GM06990 (cell line): ENCODE measurements around the gene SLN.

Experiments used
- DNase-seq: peaks from one replicate; pipeline ENCODE4 v3.0.0-alpha.2; 2011; ENCODE audit not compliant: insufficient read length; ENCODE audit errors: extremely low read depth
- H3K27me3 ChIP-seq: replicated peaks from 2 replicates; pipeline ENCODE4 v1.6.0; 2011; ENCODE audit warnings: low read length; ENCODE audit not compliant: control insufficient read depth, insufficient read depth
- H3K36me3 ChIP-seq: 2 replicates; pipeline ENCODE4 v1.5.1; 2011; ENCODE audit warnings: low read length; ENCODE audit not compliant: control insufficient read depth, insufficient read depth
- H3K4me3 ChIP-seq: replicated peaks from 2 replicates; pipeline ENCODE4 v1.5.1; 2011; ENCODE audit warnings: low read depth, mild to moderate bottlenecking, control low read depth, low read length
- TF ChIP-seq, protein P1 (sequence below): IDR thresholded peaks from 2 replicates; pipeline ENCODE4 v1.5.1; 2011; ENCODE audit warnings: low read length, control low read depth, mild to moderate bottlenecking, inconsistent platforms; ENCODE audit not compliant: insufficient read depth, poor library complexity, severe bottlenecking

Gene SLN

DNA sequence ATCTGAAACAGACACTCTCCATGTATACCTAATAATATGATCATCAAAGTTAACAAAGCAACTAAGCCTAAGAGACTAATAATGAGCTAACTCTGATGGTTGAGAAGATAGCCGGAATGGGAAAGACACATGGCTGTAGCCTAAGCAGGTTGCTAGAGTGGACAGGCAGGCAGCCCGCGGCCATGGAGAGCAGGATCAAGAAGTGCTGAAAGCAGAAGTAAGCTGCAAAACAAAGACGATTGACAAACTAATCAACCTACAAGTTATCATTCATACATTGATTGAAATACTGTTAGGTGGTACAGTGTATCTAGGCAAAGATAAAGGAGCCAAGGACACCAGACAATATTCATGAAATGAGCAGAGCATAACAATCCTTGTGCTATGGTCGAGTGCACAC is 29.3 kb downstream of the SLN start:
- TF ChIP-seq, protein P1, sequence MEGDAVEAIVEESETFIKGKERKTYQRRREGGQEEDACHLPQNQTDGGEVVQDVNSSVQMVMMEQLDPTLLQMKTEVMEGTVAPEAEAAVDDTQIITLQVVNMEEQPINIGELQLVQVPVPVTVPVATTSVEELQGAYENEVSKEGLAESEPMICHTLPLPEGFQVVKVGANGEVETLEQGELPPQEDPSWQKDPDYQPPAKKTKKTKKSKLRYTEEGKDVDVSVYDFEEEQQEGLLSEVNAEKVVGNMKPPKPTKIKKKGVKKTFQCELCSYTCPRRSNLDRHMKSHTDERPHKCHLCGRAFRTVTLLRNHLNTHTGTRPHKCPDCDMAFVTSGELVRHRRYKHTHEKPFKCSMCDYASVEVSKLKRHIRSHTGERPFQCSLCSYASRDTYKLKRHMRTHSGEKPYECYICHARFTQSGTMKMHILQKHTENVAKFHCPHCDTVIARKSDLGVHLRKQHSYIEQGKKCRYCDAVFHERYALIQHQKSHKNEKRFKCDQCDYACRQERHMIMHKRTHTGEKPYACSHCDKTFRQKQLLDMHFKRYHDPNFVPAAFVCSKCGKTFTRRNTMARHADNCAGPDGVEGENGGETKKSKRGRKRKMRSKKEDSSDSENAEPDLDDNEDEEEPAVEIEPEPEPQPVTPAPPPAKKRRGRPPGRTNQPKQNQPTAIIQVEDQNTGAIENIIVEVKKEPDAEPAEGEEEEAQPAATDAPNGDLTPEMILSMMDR = no peak
- H3K4me3 ChIP-seq = no peak overlapping the region

DNA sequence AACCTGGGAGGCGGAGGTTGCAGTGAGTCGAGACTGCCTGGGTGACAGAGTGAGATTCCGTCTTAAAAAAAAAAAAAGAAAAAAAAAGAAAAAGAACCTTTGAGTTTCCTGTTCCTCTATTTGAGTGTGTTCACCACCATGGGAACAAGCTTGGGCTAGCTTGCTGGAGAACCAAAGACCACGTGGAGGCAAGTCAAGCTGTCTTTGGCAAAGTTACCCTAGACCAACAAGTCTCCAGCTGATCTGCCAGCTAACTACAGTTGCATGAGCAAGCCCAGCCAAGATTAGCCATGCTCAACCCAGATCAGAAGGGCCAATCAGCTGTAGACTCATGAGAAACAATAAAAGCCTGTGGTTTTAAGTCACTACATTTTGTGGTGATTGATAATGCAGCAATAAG is 29.7 kb downstream of the SLN start:
- no peak for DNase-seq
- TF ChIP-seq, protein P1 = no peak

More for the DNA sequence above, 29.3 kb downstream of the SLN start:
- H3K36me3 ChIP-seq = no peaks in the 10 kb centered on the region
- no peaks in the 10 kb centered on the region for H3K27me3 ChIP-seq
- DNase-seq = no peak

DNA sequence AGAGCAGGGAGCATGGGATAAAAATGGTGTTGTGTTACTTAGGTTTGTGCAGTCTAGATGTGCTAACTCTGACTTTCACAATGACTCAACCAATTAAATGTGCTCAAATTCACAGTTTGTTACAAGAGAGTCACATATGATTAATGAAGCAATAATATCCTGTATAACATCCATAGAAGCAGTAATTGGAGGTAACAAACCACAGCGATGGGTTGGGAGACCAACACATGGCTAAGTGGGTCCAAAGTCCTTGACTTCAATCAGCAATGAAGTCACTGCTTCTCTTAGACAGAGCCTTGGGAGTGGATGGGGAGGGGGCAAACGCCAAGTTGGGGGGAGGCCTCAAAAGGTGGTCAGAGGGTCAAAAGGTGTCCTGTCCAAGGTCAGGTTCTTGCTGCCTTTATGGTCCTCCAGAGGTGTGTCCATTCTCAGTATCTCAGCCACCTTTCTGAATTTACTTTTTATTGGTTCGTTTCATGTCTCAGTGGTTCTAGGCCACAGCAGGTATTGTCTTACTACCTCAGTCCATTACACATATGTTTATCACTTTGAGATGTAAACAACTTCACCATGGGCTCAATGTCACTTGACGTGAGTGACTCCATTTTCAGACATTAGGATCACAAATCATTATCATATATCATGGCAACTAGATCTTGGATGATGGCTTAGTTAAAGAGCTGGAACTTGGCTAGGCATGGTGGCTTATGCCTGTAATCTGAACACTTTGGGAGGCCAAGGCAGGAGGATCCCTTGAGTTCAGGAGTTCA is 32.4 kb downstream of the SLN start:
- Histone ChIP-seq H3K27me3 (no peaks in the 10 kb centered on the region), H3K4me3 (no peak overlapping the region), H3K36me3 (no peaks in the 10 kb centered on the region)
- DNase-seq = peak; percentile 20
- TF ChIP-seq, protein P1 = no peak

More for the DNA sequence above, 29.7 kb downstream of the SLN start:
- Histone ChIP-seq H3K36me3 (no peaks in the 10 kb centered on the region), H3K27me3 (no peaks in the 10 kb centered on the region), H3K4me3 (no peak overlapping the region)

DNA sequence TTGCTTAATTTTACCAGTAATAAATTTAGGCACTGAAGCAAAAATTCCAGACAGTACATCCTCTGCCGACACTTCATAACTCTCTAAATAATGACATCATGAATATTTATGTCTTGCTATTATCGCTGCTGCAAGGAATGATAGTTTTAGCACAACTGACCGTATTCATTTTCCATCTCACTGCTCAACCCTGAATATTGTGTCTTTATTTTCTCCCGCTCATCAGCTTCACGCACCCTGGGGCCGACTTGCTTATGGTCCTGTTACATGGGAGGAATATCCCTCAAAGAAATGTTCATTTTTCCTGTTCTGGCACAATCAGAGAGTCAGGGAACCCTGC is 33.3 kb downstream of the SLN start:
- no peak for DNase-seq
- no peaks in the 10 kb centered on the region for H3K36me3 ChIP-seq
- TF ChIP-seq, protein P1 = no peak
- no peak overlapping the region for H3K4me3 ChIP-seq
- H3K27me3 ChIP-seq = no peaks in the 10 kb centered on the region

DNA sequence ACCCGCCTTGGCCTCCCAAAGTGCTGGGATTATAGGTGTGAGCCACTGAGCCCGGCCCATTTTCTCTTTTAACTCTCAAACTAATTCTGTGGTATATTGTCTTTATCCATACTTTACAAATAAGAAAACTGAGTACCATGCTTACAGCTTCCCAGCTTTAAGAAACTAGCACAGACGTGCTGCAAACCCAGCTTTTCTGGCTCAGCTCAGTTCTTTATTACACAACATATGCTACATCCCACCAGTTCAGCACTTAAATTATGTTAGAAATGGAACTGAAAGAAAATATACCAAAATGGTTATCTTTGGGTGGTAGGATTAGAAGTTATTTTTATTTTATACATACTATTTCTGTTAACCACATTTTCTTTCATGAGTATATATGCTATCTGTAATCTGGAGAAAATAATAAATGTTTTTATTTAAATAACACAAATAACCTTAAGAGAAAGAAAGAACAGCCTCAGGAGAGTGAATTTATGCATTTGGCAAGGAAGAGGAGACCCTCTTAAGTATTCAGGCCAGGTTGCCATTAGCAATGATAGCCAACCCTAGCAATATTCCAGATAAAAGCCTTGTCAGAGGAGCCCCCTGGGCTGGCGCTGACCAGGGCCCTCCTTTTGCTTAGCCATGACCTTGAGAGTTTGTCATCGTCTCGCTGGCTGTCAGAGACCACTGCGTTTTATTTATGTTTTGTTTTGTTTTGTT is 33.8 kb downstream of the SLN start:
- H3K27me3 ChIP-seq = no peaks in the 10 kb centered on the region
- H3K4me3 ChIP-seq = no peak overlapping the region
- DNase-seq = no peak
- TF ChIP-seq, protein P1 = no peak
- no peaks in the 10 kb centered on the region for H3K36me3 ChIP-seq
